ENCODE measurements around the gene PAPOLB.

Gene PAPOLB

DNA sequence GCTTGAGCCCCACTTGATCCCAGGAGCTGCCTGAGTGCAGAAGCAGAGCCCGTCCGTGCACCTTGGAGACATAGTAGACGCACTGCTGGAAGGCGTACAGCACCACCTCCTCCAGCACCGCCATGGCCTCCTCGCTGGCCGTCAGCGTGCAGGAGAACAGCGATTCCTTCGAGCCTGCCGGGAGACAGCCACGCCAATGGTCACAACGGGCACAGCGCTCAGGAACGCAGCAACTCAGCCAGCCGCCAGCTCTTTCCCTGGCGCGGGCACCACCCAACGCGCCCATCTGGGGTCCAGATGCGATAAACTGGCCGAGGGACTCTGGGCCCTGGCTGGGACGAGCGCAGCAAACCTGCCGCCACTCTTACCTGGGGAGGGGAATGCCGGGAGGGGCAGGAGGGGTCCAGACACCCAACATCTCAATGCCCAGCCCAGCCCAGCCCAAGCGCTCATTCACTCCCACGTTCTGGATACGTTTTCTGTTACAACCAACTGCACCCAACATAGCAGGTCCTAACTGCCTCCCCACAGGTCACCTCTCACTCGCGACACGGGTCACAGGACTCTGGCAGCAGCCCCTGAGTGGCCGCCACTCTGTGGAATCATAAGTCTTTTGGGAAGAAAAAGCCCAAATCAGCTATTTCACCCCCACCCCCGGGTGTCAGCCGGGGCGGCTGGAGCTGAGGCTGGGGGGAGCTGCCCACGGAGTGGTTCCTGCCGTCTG, 44.5 kb downstream of the PAPOLB start:
- H3K9me3 ChIP-seq, result no peaks in the 10 kb centered on the region
- TF ChIP-seq, protein P1, sequence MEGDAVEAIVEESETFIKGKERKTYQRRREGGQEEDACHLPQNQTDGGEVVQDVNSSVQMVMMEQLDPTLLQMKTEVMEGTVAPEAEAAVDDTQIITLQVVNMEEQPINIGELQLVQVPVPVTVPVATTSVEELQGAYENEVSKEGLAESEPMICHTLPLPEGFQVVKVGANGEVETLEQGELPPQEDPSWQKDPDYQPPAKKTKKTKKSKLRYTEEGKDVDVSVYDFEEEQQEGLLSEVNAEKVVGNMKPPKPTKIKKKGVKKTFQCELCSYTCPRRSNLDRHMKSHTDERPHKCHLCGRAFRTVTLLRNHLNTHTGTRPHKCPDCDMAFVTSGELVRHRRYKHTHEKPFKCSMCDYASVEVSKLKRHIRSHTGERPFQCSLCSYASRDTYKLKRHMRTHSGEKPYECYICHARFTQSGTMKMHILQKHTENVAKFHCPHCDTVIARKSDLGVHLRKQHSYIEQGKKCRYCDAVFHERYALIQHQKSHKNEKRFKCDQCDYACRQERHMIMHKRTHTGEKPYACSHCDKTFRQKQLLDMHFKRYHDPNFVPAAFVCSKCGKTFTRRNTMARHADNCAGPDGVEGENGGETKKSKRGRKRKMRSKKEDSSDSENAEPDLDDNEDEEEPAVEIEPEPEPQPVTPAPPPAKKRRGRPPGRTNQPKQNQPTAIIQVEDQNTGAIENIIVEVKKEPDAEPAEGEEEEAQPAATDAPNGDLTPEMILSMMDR (IDR thresholded peaks at IDR 0.05), result no peak
- no peaks in the 10 kb centered on the region for H3K4me1 ChIP-seq (ENCODE audit: control insufficient read depth in 1 of 2, insufficient read depth in 1 of 2, low read depth in 1 of 2, low read length in 1 of 2)
- no peak overlapping the region for H3K4me3 ChIP-seq (ENCODE audit: low read depth in 1 of 2, low read length in 1 of 2)
- no peaks in the 10 kb centered on the region for H3K36me3 ChIP-seq
- peaks cover 31% of the 10 kb centered on the region for H3K27me3 ChIP-seq
- no peak overlapping the region for H3K27ac ChIP-seq

DNA sequence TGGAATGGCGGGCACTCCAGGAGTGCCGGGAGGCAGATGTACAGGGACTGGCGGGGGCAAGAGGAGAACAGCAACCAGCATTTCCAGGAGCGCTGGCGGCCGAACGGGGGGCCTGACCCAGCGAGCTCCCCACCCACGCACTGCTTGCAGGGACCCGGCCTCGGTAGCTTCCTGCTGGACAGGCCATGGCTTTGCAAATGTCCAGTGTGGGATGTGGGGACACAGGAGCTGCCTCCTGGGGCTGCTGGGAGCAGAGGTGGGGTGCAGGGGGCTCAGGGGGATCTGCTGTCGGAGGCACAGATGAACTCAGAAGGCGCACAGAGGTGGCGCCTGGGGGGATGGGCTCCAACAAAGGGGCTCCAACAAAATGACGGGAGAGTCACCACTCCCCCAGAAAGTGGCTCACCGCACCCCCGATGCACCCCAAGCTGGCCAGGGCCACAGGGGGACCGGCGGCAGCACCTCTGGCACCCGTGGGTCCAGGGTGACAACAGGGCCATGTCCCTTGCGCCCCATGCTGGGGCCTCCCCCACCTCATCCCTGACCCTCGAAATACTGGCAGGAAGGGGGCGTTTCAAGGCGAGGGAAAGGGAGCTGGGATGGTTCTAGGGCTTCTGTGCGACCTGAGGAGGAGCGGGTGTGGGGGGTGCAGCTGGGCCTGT, 45.3 kb downstream of the PAPOLB start:
- Histone ChIP-seq H3K4me1 (ENCODE audit: control insufficient read depth in 1 of 2, insufficient read depth in 1 of 2, low read depth in 1 of 2, low read length in 1 of 2) (no peaks in the 10 kb centered on the region), H3K9me3 (no peaks in the 10 kb centered on the region), H3K27ac (no peak overlapping the region), H3K36me3 (no peaks in the 10 kb centered on the region), H3K27me3 (peaks cover 39% of the 10 kb centered on the region), H3K4me3 (ENCODE audit: low read depth in 1 of 2, low read length in 1 of 2) (no peak overlapping the region)
- TF ChIP-seq, protein P1 (IDR thresholded peaks at IDR 0.05), result no peak

DNA sequence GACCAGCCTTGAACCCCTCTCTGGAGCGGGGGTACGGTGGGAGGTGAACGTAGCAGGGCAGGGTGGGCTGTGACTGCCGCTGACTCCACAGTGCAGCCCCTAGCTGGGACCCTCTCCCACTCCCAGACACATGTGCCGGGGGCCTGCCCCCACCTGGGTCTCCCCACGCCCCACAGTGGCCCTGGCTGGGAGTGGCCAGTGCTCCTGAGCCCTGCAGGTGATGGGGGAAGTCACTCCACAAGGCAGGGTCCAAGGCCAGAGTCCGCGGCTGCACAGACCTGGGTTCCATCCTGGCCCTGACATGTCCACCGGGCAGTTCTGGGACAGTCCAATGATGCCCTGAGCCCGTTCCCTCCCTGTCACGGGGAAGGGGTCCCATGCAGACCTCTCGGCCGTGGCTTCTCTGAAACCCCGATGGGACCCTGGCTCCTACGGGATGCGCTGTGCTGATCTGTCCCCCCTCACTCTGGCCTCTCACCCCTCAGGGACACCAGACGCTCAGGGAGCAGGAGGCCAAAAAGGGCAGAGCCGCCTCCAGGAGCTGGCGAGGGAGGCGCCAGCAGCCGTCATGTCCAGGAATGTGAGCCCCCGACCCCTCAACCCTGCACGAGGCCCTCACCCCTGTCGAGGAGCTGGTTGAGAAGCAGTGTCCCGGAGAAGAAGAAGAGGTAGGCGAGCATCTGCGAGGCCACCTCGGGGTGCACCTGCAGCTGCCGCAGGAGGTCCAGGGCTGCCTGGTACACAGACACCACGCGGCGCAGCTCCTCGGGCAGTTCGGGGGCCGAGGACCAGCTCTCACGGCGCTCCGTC, 46.0 kb downstream of the PAPOLB start:
- H3K27ac ChIP-seq, result no peak overlapping the region
- peaks cover 45% of the 10 kb centered on the region for H3K27me3 ChIP-seq
- no peaks in the 10 kb centered on the region for H3K9me3 ChIP-seq
- no peaks in the 10 kb centered on the region for H3K36me3 ChIP-seq
- TF ChIP-seq, protein P1 (IDR thresholded peaks at IDR 0.05), result no peak
- no peak overlapping the region for H3K4me3 ChIP-seq (ENCODE audit: low read depth in 1 of 2, low read length in 1 of 2)
- H3K4me1 ChIP-seq (ENCODE audit: control insufficient read depth in 1 of 2, insufficient read depth in 1 of 2, low read depth in 1 of 2, low read length in 1 of 2), result no peaks in the 10 kb centered on the region

DNA sequence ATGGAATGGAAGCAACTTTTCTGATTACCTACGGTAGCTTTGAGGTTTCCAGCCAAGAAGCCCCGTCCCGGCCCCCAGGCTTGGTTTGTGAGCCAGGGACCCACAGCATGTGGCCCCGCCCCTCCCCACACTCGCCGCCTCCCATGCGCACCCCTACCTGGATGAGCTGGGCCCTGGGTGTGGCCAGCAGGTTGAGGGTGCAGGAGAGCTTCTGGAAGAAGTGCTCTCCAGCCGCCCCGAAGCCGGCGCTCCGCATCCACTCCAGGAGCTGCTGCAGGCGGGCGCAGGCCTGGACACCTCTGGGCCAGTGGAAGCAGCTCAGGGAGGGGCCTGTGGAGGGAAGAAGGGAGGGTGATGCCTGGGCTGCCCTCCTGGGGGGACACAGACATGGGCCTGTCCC, 46.7 kb downstream of the PAPOLB start:
- H3K4me1 ChIP-seq (ENCODE audit: control insufficient read depth in 1 of 2, insufficient read depth in 1 of 2, low read depth in 1 of 2, low read length in 1 of 2), result no peaks in the 10 kb centered on the region
- H3K36me3 ChIP-seq, result no peaks in the 10 kb centered on the region
- TF ChIP-seq, protein P1 (IDR thresholded peaks at IDR 0.05), result no peak
- no peak overlapping the region for H3K27ac ChIP-seq
- no peaks in the 10 kb centered on the region for H3K9me3 ChIP-seq
- H3K27me3 ChIP-seq, result peaks cover 52% of the 10 kb centered on the region
- no peak overlapping the region for H3K4me3 ChIP-seq (ENCODE audit: low read depth in 1 of 2, low read length in 1 of 2)

DNA sequence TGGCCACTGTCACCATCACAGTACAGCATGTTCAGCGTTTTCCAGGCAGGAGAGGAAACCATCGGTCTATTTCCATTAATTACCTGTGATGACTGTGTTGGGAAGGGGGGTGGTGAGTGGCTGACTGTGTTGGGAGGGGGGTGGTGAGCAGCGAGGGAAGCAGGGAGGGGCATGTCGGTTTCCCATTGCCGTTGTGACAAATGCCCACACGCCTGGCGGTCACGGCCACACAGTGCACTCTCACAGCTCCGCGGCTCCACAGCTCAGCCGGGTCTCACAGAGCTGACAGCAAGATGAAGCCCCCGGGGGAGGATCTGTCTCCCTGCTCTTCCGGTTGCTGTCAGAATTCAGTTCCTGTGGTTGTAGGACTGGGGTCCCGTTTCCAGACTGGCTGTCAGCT, 47.4 kb downstream of the PAPOLB start:
- H3K9me3 ChIP-seq, result no peaks in the 10 kb centered on the region
- H3K4me3 ChIP-seq (ENCODE audit: low read depth in 1 of 2, low read length in 1 of 2), result no peak overlapping the region
- H3K36me3 ChIP-seq, result no peaks in the 10 kb centered on the region
- TF ChIP-seq, protein P1 (IDR thresholded peaks at IDR 0.05), result no peak
- H3K4me1 ChIP-seq (ENCODE audit: control insufficient read depth in 1 of 2, insufficient read depth in 1 of 2, low read depth in 1 of 2, low read length in 1 of 2), result no peaks in the 10 kb centered on the region
- peaks cover 59% of the 10 kb centered on the region for H3K27me3 ChIP-seq
- no peak overlapping the region for H3K27ac ChIP-seq

Measured in neutrophil (primary cell).